Measurements from ENCODE around the gene RGS21. TPM values are rescaled to one million over a fixed set of nuclear protein-coding genes. Genes with fewer than 3 reads are reported as not detected.

The RGS21 gene
- total and polyA plus RNA-seq, 2 of the 13 experiments (the other 11 are each of a cell fraction or from before 2014, with no cell fraction given), result not detected

DNA sequence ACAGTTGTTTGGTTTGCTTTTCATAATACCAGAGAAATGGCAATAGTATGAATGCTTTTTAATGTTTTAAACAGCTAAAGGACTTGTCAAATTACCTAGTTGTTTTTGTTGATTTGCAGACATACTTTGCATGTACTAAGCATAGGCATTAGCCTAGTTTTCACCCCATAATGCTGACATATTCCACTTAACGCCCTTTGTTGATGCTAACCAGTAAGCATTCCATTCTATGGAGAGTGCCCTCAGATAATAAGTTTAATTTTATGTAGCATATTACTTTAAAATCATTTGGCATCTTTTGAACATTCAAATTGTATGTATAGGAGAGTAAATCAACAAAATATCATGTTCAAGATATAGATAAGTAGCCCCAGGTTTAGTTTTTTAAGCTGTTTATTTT, 32.5 kb downstream of the RGS21 start (continued):
- TF ChIP-seq, protein P1, sequence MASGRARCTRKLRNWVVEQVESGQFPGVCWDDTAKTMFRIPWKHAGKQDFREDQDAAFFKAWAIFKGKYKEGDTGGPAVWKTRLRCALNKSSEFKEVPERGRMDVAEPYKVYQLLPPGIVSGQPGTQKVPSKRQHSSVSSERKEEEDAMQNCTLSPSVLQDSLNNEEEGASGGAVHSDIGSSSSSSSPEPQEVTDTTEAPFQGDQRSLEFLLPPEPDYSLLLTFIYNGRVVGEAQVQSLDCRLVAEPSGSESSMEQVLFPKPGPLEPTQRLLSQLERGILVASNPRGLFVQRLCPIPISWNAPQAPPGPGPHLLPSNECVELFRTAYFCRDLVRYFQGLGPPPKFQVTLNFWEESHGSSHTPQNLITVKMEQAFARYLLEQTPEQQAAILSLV (CRISPR knock-in tag; IDR thresholded peaks at IDR 0.05; ENCODE audit: borderline replicate concordance), result no peak
- TF ChIP-seq KLF11 (CRISPR knock-in tag; IDR thresholded peaks at IDR 0.05), result no peak
- TF ChIP-seq, protein P2, sequence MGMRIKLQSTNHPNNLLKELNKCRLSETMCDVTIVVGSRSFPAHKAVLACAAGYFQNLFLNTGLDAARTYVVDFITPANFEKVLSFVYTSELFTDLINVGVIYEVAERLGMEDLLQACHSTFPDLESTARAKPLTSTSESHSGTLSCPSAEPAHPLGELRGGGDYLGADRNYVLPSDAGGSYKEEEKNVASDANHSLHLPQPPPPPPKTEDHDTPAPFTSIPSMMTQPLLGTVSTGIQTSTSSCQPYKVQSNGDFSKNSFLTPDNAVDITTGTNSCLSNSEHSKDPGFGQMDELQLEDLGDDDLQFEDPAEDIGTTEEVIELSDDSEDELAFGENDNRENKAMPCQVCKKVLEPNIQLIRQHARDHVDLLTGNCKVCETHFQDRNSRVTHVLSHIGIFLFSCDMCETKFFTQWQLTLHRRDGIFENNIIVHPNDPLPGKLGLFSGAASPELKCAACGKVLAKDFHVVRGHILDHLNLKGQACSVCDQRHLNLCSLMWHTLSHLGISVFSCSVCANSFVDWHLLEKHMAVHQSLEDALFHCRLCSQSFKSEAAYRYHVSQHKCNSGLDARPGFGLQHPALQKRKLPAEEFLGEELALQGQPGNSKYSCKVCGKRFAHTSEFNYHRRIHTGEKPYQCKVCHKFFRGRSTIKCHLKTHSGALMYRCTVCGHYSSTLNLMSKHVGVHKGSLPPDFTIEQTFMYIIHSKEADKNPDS (CRISPR knock-in tag; IDR thresholded peaks at IDR 0.05), result no peak

DNA sequence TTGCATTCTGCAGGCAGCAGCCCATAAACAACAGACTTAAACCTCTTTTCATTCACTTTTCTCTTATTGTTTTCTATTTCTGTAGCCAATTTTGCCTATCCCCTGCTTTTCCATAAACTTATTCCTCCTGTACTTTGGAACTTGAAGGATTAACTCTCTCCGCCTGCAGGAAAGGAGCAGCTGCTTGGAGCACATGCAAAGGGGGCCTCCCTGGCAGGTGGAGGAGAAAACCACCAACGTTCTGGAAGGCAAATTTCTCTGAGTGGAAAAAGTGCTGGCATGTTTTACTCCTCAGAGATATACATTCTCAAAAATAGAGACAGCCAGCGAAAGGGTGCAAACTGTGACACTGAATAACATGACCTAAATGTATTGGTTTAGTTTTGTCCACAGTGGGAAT, 33.6 kb downstream of the RGS21 start:
- H3K9me3 ChIP-seq (ENCODE audit: low read length), result no peaks in the 10 kb centered on the region
- H2AFZ ChIP-seq (ENCODE audit: low read length), result no peak overlapping the region
- no peak overlapping the region for H3K9ac ChIP-seq (ENCODE audit: insufficient read depth, low read depth, low read length)
- ATAC-seq, result no peak
- FAIRE-seq, result no peak
- H3K27ac ChIP-seq (ENCODE audit: extremely low read length, insufficient read depth, low read length), result no peak overlapping the region
- H3K36me3 ChIP-seq (replicated peaks in 1 of 2; ENCODE audit: control insufficient read depth in 1 of 2, insufficient read depth in 2 of 2, low read length in 2 of 2), result no peaks in the 10 kb centered on the region
- TF ChIP-seq, protein P3, sequence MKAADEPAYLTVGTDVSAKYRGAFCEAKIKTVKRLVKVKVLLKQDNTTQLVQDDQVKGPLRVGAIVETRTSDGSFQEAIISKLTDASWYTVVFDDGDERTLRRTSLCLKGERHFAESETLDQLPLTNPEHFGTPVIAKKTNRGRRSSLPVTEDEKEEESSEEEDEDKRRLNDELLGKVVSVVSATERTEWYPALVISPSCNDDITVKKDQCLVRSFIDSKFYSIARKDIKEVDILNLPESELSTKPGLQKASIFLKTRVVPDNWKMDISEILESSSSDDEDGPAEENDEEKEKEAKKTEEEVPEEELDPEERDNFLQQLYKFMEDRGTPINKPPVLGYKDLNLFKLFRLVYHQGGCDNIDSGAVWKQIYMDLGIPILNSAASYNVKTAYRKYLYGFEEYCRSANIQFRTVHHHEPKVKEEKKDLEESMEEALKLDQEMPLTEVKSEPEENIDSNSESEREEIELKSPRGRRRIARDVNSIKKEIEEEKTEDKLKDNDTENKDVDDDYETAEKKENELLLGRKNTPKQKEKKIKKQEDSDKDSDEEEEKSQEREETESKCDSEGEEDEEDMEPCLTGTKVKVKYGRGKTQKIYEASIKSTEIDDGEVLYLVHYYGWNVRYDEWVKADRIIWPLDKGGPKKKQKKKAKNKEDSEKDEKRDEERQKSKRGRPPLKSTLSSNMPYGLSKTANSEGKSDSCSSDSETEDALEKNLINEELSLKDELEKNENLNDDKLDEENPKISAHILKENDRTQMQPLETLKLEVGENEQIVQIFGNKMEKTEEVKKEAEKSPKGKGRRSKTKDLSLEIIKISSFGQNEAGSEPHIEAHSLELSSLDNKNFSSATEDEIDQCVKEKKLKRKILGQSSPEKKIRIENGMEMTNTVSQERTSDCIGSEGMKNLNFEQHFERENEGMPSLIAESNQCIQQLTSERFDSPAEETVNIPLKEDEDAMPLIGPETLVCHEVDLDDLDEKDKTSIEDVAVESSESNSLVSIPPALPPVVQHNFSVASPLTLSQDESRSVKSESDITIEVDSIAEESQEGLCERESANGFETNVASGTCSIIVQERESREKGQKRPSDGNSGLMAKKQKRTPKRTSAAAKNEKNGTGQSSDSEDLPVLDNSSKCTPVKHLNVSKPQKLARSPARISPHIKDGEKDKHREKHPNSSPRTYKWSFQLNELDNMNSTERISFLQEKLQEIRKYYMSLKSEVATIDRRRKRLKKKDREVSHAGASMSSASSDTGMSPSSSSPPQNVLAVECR (CRISPR knock-in tag; IDR thresholded peaks at IDR 0.05; ENCODE audit: borderline replicate concordance), result no peak
- DNase-seq (ENCODE audit: low spot score), result no peak
- ChIA-PET CTCF (ENCODE audit: low intra/inter-chr PET ratio, low total read pairs) (no interaction called here), POLR2A (no interaction called here)
- no peaks in the 10 kb centered on the region for H4K20me1 ChIP-seq (ENCODE audit: insufficient read depth, low read length)
- H3K4me1 ChIP-seq (ENCODE audit: insufficient read depth, low read length), result no peaks in the 10 kb centered on the region
- no TSS peak for BruUV-seq (replicated peaks)
- in situ Hi-C loops (cut with HindIII; ENCODE audit: extremely low pct_ligation_motif_present, low pct_unique_long_range_greater_than_20kb), result no loop called here
- no peaks in the 10 kb centered on the region for H3K27me3 ChIP-seq (ENCODE audit: control insufficient read depth in 1 of 2, insufficient read depth in 2 of 2, low read length in 2 of 2)
- no peak overlapping the region for H3K4me2 ChIP-seq (ENCODE audit: low read depth, low read length)
- WGBS (ENCODE audit: low lambda C conversion rate), result 2% methylated on average over 3 of the region's 3 CpGs
- H3K79me2 ChIP-seq (ENCODE audit: insufficient read depth, low read length), result no peaks in the 10 kb centered on the region
- no peak overlapping the region for H3K4me3 ChIP-seq (replicated peaks in 1 of 3; ENCODE audit: insufficient read depth in 1 of 3, low read depth in 2 of 3, low read length in 3 of 3)
- intact Hi-C loops (cut with micrococcal nuclease; ENCODE audit: unreplicated experiment), result no loop called here

Data from HepG2 (cell line).